ENCODE data around the gene B9D2.

DNA sequence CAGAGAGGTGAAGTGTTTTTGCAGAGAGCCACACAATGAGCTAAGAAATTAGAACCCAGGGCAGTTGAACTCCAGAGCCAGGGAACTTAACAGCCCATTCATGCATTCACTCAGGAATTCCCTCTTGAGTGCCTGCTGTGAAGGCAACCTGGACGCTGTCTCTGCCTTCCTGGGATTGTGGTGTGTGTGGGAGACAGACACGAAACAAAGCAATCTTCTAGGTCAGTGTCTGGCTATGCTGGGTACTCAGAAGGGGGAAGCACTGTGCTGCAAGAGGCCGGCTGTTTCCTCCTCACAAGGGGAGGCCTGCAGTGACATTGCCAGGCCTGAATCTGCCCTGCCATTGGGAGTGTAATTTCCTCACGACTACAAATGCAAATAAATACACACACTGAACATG, 43.3 kb upstream of the B9D2 start:
- no peak for TF ChIP-seq POLR2A (IDR thresholded peaks at IDR 0.05; ENCODE audit: low read length)
- TF ChIP-seq GATA1 (IDR thresholded peaks at IDR 0.05; ENCODE audit: low read depth, low read length): no peak
